Sigmoid colon (tissue), 3 donors: ENCODE data around the gene NDUFC1.

Experiments used
- POLR2A ChIP-seq, 2 donors: fragments of 450-650 bp; IDR thresholded peaks; one replicate each; pipeline ENCODE4 v1.6.1; 2016; ENCODE audit warnings: antibody characterized with exemption in 2 of 2, mild to moderate bottlenecking in 2 of 2, moderate library complexity in 2 of 2
- TF ChIP-seq, protein P1 (sequence below), 4 experiments: fragments of 450-650 bp in 3 of 4; fragments of 200-600 bp in 1 of 4; IDR thresholded peaks; one replicate each; pipeline ENCODE4 v1.5.1; 2016 to 2019; ENCODE audit warnings: antibody characterized with exemption in 4 of 4, mild to moderate bottlenecking in 3 of 4, moderate library complexity in 2 of 4

DNA sequence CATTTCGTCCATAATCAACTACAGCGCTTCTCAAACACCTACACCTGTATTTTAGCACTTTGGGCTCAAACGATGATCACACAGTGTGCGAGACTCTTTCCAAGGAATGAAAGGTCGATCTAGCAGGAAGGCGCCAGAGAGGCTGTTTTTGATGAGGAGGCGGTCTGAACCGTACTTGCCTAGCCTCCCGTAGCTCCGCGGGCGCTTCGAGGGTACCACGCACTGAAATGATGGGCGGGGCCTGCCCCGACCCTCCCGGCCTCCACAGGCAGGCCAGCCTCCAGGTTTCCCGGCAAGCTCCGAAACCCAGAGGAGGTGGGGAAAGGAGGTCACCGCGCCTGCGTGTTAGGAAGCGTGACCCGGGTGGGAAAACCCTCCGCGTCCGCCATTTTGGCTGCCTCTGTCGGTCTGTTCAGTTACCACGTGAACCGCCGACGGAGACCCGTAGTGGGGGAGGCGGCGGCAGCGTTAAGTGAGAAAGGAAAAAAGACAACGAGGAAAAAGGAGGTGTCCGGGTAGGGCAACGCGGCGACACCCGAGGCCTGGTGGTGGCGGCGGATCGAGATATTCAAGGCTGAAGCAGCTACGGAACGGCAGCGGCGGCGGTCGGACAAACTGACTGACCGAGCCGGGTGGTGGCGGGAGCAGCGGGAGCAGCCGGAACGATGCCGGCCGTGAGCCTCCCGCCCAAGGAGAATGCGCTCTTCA lies 1.0 kb downstream of the NDUFC1 start, which contains the start of gene NAA15:
- TF ChIP-seq, protein P1, sequence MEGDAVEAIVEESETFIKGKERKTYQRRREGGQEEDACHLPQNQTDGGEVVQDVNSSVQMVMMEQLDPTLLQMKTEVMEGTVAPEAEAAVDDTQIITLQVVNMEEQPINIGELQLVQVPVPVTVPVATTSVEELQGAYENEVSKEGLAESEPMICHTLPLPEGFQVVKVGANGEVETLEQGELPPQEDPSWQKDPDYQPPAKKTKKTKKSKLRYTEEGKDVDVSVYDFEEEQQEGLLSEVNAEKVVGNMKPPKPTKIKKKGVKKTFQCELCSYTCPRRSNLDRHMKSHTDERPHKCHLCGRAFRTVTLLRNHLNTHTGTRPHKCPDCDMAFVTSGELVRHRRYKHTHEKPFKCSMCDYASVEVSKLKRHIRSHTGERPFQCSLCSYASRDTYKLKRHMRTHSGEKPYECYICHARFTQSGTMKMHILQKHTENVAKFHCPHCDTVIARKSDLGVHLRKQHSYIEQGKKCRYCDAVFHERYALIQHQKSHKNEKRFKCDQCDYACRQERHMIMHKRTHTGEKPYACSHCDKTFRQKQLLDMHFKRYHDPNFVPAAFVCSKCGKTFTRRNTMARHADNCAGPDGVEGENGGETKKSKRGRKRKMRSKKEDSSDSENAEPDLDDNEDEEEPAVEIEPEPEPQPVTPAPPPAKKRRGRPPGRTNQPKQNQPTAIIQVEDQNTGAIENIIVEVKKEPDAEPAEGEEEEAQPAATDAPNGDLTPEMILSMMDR (IDR thresholded peaks at IDR 0.05): no peak
- peak; percentile 87 for TF ChIP-seq POLR2A (IDR thresholded peaks at IDR 0.05)
